Stimulated activated CD8-positive, alpha-beta memory T cell treated with anti-CD3 and anti-CD28 coated beads, Interleukin-12 subunit alpha, Interleukin-12 subunit beta, amount 100 ng/mL, for 1 hour (primary cell): ENCODE measurements around the gene ASAP3.

ENCODE experiments used
- DNase-seq: peaks from one replicate; pipeline ENCODE4 v3.0.0-alpha.2; 2020; ENCODE audit warnings: low read depth

The ASAP3 gene

DNA sequence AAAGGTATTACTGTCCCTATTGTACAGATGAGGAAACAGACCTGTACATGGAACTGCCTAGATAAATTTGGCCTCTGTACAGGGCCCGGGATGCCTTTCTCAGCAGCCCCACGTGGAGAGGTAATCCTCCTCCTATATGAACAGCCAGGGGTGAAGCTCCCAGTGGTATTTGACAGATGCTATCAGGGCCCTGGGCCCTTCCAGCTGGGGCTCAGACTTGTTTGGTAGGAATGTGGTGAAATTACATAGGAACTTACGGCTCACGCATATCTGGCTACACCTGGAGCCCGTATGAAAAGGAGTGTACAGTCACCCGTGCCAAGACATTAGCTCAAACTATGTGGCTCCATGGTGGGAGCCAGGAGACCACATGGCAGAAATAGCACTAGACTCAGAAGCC, 34.7 kb downstream of the ASAP3 start:
- DNase-seq, result no peak

- no peak for DNase-seq
These were observed 35.1 kb downstream of the ASAP3 start for GRCh38 chr1:23448846-23449245.

GRCh38 chr1:23446661-23447310, 37.2 kb downstream of the ASAP3 start:
- no peak for DNase-seq

DNA sequence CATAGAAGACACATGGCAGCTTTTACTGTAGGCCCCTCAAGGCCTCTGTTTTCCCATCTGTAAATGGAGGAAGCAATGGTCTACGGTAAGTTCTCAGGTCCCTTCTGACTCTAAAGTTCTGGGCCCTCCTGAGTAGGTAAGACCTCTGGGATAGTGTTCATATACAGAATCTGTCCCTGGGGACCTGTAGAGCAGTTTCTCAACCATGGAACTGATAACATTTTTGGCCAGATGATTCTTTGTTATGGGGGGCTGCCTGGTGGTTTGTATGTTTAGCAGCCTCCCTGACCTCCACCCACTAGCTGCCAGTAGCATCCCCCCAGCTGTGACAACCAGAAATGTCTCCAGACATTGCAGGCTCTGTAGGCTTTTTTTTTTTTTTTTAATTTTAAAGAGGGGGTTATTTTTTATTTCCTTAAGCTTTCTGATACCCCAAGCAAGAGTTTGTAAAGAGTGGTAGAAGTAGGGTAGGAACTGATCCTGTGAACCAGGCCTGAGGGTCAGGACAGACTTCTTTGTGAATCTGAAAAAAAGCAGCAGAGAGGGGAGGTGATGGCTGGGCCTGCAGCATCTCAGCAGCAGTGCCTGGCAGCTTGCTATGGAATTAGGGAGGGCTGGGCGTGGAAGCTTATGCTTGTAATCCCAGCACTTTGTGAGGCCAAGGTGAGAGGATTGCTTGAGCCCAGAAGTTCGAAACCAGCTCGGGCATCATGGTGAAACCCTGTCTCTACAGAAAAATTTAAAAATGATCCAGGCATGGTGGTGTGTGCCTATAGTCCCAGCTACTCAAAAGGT, 39.2 kb downstream of the ASAP3 start:
- DNase-seq, result no peak

DNA sequence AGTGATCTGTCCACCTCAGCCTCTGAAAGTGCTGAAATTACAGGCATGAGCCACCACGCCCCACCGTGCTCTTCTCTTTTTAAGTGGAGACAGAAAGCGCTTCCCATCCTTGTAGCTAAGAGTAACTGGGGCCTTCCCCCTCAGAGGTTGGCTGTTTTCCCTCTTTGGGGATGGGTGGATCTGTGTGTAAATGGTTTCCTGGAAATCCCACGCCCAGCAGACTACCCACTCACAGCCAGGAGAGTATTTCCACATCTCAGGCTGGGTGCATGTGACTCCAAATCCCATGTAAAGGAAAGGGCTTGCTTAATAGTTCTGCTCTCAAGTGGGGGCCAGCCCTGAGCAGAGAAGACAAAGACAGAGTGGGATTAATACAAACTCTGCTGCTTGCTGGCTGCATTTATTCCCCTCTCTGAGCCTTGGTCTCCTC, 39.9 kb downstream of the ASAP3 start:
- DNase-seq, result no peak

GRCh38 chr1:23442751-23443150, 41.2 kb downstream of the ASAP3 start:
- no peak for DNase-seq

- DNase-seq, result no peak
These were observed 42.4 kb downstream of the ASAP3 start for GRCh38 chr1:23441446-23442148.

DNA sequence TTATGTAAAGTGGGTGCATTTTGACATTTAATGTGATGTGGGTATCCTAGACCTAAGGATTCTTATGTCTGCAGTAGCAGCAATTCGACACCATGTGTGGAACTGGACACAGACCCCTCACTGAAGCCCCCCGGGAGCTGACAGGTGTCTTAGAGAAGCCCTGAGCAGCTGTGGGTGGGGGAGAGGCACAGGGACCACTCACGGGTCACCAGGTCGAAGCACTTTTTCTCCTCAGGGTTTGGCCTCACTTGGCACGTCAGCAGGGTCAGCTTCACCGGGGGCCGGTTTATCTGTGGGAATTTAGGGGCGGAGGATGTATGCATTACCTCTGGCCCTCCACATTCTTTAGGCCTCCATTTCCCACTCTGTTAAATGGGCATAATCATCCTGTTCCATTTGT, 45.4 kb downstream of the ASAP3 start:
- no peak for DNase-seq

DNA sequence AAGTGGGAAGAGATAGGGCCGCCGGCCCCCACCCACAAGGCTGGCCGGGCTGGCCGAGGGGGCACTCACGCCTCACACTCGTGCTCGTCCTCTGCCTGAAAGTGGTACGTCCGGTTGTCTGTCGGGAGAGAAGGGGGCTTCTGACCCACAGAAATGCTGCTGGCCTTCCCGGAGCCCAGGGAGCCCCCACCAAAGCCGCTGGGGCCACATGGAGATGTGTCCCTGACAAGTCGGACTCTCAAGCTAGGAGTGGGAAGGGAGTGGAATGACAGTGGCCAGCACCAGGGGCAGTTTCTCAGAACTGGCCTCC, 46.7 kb downstream of the ASAP3 start:
- no peak for DNase-seq

DNA sequence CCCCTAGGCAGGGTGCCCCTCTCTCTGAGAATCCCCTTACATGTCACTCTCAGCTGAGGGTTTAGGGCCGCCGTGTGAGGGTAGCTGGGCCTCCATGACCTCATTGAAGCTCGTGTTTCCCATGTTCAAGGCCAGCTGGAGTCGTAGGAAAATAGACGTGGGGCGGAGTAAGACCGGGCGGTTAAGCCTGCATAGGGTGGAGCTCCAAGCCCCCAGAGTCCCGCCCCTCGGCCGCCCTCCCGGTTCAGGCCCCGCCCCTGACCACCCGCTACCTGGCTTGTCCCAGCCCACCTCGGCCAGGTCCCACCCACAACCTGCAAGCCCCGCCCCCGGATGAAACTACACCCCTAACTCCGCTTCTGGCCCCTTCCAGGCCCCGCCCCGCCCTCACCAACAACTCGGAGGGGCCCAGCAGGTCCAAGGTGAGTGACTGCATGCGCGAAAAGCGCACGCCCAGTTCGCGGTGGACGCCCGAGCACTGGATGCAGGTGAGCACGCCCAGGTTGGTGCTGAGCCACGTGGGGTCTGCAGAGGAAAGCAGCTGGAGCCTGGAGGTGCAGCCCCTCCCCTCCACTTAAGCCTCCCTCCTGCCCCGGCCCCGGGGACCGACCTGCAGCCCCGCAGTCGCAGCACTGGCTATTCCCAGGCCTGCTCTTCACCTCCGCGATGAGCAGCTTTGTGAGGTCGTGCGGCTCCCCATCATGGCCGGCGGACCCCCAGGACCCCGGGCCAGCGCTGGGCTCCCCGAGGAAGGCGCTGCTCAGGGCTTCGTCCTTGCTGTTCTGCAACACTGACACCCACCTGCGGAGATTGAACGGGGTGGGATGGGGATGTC, 47.2 kb downstream of the ASAP3 start:
- no peak for DNase-seq

GRCh38 chr1:23434260-23434775, 49.7 kb downstream of the ASAP3 start:
- DNase-seq, result no peak

GRCh38 chr1:23433122-23433521, 50.9 kb downstream of the ASAP3 start:
- DNase-seq, result no peak

DNA sequence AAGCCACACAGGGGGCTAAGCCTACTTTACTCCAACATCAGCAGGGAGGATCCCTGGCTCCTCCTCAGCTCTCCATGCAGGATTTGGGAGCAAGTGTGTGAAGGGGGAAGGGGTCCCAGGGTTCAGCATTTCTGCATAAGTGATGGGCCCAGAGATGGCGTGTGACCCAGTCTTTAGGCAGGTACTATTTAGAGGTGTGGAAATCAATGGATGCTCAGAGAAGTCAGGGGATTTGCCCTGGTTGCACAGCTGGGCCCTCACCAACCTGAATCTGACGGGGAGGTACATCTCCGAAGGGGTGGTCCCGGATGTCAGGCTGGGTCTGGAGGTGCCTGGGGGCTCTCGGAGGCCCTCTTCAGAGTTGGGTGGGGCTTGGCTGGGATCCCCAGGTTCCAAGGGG, 52.5 kb downstream of the ASAP3 start:
- no peak for DNase-seq

GRCh38 chr1:23430803-23431202, 53.2 kb downstream of the ASAP3 start:
- DNase-seq, result no peak

DNA sequence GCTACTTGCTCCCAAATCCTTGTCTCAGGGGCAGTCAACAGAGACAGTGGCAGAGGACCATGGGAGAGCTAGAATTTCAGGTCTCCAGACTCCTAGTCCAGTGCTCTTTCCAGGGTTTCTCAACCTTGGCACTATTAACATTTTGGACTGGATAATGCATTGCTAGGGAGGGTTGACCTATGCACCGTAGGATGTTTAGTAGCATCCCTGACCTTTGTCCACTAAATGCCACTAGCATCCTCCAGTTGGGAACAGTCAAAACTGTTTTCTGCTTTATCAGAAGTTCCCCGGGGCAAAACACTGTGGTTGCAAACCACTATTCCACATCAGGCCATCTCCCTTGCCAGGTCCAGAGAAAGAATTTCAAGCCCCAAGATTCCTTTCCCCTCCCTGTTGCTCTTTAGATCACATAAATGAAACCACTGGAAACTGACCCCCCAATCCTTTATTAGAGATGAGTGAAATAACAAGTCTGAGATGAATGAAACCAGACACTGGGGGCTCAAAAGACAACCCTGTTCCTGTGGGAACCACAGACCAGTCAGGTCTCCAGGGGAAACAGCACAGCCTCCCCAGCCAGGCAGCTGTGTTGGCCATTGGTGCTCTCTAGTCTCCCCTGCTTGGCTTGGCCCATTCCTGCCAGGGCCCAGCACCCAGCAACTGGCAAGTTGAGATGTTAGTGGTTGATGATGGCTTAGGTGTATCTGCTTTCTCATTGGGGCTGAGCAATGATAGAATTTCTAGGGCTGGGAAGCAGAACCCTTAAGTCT, 55.7 kb downstream of the ASAP3 start:
- no peak for DNase-seq

- DNase-seq, result no peak
These were observed 56.4 kb downstream of the ASAP3 start for GRCh38 chr1:23427550-23427949.

DNA sequence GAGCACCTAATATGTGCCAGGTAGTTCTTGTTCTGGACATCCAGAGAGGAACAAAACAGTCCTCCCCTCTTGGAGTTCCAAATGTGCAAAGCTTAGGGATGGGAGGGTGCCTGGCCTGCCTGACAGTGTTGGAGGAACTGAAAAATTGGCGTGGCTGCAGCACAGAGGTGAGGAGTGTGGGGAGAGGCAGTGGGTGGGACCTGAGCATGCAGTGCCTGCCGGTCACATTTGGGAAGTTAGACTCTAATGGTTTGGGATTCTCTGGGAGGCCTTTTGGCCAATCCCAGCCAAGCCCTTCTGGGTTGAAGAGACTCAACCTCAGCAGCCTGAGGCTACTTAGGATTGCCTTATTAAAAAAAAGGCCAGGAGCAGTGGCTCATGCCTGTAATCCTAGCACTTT, 57.2 kb downstream of the ASAP3 start:
- no peak for DNase-seq

DNA sequence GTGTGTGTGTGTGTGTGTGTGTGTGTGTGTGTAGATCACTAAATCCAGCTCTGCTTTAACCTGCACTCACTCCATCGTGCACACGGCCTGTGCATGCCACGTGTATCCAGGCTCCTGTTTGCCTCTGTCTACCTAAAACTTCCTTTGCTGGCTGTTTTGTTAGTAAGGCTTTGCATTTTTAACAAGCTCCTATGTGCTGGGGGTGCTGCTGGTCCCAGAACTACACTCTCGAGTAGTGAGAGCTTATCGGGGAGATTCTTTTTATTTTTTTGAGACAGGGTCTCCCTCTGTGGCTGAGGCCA, 58.8 kb downstream of the ASAP3 start:
- no peak for DNase-seq

DNA sequence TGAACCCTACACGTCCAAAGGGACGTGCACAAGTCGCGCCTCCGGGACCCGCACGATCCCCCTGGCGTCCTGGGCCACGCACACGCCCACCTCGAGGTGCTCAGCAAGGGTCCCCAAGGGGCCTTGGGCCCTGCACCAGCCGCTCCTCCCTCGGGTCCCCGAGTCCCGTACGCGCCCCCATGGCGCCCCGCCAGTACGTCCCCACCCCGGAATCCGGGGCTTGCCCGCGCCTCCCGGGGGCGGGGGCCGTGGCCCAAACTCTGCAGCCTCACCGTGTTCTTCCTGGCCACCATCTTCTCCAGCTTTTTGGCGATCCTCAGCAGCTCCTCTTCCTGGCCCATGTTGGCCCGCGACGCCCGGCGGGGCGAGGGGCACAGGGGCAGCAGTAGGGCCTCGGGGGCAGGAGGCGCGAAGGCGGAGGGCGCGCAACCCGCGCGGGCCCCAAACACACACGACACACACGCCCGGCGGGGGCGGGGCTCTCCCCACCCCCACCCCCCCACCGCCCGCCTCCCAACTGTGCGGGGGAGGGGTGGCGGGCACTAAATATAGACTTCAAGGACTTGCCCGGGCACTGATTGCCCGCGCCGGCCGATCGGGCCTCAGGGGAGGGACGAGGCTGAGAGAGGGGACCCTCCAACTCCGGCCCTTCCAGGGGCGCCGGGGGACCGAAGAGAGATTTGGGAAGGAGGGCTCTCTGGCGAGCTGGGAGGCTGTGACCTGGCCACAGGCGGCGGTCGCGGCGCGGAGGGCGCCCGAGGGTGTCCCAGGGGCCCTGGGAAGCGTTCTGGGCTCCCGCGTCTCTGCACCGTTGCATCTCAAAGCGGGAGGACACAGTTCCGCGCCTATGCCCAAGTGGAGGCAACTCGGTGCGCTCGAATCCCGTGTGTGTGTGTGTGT, 59.4 kb downstream of the ASAP3 start, which contains the start of gene TCEA3:
Gene TCEA3, minus strand, starts transcription at position 456 of the 900 bp plus-strand sequence. Its CDS starts 115 bp downstream, at position 341.
- no peak for DNase-seq
